NK-92 treated with Interleukin-12 subunit alpha and Interleukin-12 subunit beta, amount 100 ng/mL, for 24 hours (cell line): ENCODE data around the gene NCKIPSD.

Experiments used
- DNase-seq: peaks from one replicate; lab custom pipeline; 2025; lab: John Stamatoyannopoulos, UW

The NCKIPSD gene

DNA sequence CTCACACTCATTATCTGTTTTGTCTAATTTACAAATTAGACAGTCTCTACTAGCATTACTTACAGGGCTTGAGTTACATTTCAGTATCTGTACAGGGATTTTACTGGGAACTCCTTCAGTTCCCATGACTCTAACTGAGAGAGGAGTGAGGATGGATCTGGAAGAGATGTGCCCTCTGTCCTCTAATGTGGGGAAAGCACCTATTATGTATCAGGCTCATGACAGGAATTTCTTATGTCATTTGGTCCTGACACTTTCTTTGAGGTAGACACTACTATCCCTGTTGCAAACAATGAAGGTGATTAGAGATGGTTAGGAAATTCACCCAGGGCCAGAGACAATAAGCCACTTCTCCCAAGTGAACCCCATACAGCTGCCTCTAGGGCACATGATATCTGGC, 10.9 kb upstream of the NCKIPSD start:
- no peak for DNase-seq

DNA sequence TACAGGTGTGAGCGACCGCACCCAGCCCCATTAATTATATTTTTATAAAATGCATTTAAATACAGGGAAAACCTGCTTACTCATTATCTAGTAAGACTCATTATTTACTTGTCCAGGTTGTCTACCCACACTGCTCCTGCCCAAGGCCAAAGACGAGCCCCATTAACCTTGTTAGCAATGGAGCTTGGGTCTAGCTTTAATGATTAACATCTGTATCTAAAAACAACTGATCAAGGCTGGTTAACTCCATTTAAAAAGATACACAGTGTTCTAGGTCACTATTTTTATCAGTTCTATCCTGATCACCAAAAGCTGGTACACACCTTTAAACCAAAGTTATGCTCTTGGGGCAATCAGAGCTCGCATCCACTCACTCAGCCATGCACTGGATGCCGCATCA, 10.4 kb upstream of the NCKIPSD start:
- DNase-seq, result no peak

DNA sequence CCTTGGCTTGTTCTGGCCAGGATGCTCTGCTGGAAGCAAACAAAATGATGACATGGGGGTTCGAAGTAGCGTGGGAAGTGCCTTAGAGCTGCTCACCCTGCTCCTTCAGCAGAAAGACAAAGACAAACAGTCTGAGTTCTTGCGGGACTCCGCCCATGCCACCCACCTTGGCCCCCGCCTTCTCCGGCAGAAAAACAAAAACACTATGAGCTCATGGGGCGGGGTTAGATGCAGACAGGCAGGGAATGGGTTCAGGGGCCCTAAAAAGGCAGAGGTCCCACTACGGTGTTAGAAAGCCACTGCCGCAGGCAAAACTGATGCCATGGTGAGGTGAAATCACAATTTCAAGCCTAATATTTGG, 9.7 kb upstream of the NCKIPSD start:
- no peak for DNase-seq

DNA sequence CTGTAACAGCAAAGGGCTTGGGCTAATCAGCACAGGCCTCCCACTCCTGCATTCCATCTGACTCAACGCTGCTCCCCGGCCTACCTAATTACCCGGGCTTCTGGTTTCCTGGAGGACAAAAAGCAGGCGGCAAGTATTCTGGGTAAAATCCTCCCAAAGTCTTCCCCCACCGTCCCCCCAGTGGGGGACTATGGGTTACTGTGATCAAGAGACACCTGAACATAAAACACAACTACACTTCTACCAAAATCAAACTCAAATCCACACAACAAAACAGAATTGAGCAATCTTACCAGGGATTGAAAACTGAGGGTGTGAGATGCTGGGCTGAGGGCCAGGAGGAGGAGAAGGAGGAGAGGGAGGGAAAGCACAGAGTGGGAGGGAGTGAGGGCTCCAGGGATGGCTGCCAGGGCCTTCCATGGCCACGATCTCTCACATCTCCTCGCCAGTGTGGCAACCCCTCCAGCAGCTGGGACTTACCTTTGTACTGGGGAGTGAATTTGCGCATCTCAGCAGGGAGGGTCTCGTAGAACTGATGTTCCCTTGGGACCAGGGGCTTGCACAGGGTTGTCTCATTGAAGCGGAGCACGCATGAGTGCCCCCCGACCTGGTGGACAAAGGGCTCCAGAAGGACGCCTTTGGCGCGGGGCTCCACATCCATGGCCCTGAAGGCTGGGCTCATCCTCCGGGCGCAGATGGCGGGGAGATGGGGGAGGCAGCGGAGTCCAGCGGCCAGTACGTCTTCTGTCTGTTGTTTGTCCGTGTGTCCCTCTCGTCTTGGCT, 9.1 kb upstream of the NCKIPSD start:
- DNase-seq, result no peak

DNA sequence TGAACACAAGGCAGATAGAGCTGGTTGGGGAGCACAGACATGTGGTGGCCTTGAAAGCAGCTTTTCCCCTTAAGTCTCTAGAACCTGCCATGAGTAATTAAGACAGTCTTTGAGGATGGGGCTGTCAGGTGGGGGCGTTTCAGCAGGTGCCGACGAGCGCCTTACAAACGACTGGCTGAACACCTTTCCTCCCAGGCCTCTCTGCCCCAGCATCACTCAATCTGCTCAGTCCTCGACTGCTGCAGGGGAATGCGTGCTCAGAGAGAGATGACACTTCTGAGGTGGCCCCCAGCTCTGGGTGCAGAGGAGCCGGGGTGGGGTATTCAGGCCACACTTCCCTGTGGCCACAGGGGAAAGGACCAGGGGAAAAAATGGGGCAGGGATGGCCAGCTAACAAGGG, 8.1 kb upstream of the NCKIPSD start:
- DNase-seq, result no peak

DNA sequence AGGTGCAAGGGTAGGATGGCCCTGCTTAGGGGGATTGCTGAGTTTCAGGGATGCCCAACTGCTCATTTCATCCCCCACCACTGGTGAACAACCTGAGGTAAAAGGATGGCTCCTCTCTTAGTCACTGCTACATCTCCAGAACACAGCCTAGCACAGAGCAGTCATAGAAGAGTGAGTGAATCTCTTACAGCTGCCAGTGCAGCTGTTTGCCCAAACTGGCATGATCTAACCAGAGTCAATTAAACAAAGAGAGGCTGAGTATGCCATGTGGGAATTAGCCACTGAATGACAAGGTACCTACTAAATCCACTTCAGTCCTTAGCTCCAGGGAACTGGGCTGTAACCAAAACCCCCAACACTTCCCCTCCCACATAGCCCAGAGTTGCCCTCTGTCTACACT, 6.8 kb upstream of the NCKIPSD start:
- no peak for DNase-seq

DNA sequence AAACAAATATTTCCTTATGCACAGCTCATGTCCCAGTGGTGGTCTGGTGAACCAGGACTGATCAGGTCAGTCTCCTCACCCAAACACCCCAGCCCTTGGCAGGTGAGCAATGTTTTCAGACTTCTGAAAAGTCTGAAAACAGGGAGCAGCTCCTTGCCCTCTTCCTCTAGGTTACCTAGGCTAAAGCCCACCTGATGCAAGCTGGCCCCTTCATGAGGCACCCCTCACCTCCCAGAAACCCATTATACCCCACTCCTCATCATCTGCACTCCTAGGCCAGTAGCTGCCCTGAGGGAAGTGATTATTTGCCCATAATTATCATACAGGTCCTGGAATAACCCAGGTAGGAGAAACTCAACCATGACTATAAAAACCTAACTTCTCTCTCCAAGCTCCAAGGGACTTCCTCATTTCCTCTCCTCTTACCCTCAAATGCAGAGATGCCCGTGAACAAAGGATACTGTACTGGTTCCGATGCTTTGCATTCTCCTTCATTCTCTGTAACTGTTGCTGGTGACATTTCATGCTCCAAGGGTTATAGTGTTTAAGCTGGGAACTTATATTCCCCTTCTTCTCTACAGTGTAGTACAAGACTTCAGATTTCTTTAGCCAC, 5.2 kb upstream of the NCKIPSD start:
- DNase-seq, result no peak

DNA sequence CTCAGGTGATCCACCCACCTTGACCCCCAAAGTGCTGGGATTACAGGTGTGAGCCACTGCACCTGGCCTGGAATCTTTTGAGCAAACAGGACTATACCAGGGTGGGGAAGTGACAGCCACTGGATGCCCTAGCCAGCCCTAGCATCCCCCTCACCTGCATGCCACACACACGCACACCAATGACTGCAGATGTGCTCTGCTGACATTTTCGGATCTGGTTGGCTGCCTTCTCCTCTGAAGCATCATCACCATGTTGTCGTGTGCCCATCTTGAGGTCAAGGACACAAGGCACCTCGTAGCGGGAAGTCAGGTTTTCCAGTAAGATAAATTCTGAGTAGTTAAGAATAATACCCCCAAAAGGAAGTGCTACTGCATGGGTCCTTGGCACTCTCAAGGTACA, 3.7 kb upstream of the NCKIPSD start:
- no peak for DNase-seq

DNA sequence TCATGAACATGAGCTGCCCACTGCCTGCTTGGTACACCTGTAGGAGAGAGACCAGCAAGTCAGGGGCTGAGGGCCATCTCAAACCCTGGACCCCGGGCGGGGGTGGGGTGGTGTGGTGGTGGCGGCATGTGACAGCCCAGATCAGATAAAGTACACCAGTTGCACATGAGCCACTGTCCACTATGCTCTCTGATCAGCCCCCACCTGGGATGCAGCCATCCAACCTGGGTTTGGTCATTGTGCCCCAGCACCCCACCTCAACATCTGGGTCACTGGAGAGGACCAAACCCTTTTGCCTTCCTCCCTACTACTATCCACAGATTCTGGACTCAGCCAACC, 3.0 kb upstream of the NCKIPSD start:
- DNase-seq, result no peak

DNA sequence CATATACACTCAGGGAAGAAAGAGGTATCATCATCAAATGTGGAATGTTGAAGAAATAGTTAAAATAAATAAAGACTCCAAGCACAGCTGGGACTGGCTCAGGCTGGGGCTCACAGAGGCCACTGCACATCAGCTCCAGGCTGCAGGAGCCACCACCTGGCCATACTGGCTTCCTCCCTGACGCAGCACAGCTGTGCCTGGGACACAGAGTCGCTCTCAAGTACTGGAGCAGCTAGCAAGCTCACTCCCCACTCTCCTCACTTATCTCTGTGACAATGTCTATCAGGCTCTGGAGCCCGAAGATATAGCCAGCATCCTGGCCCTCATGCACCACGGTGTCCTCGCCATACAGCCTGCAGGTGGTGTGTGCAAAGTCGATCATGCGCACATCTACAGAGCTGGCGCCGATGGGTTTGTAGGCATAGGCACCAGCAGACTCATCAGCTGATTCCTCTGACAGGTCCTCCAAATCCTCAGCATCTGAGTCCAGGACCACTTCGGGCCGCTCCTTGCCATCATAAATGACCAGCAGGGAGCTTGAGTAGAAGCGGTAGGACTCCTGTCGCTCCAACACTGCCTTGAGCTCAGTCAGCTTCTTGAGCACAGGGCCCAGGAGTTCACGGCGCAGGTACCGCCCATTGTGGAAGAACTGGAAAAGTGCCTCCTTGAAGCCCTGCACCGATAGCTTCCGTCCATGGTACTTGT, 2.5 kb upstream of the NCKIPSD start:
- DNase-seq, result no peak

DNA sequence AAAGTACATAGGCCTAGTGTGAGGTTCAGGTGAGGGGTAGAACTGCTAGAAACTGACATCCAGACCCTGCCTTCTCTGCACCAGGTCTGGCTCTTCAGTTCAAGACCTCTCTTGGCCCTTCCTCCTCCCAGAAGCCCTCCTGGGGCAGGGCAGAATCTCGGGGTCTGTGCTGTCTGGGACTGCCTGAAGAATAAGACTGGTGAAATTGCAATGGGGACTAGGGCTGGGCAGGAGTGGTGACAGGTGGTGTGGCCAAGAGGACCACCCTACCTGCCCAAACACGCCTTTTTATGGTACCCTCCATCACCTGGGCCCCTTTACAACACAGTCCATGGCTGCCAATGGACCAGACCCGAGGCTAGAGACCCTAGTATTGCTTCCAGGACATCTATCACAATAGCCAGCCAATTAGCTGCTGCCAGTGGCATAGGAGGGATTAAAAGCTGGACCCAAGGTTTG, 1.5 kb upstream of the NCKIPSD start:
- DNase-seq, result no peak

DNA sequence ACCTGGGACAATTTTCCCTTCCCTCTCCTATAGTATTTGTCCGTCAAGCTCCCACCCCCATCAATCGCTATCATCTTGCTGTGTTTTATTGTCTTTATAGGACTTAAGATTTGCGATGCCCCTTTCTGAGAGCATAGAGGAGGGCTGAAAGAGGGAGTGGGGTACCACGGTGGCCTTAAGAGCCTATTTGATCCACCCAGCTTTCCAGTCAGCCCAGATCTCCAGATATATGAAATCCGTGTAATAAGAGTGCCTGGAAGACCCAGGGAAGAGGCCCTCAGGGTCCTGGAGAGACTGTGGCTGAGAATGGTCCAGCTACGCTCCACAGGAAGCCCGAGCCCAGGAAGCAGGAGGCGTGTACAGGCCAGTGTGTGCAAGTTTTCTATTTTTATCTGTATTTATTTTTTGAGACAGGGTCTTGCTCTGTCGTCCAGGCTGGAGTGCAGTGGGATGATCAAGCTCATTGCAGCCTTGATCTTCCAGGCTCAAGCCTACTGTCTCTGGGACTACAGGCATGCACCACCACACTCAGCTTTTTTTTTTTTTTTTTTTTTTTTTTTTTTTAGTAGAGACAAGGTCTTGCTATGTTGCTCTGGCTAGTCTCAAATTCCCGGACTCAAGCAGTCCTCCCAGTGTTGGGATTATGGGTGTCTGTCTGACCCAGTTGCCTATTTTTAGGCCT, 964 bp upstream of the NCKIPSD start:
- DNase-seq, result no peak

DNA sequence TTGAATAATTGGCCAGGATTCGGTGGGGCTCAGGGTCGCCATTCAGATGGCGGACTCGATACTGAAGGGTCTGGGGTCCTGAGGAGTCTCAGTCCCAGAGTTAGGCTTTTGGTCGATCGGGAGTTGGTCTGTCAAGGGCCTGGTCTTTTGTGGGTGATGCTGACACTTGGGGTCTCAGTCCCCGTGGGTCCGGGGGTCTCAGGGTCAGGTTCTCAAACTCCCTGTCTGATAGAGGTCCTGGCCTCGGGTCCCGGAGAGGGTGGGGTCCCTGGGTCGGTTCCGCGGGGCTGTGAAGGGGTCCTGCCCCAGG, 467 bp downstream of the NCKIPSD start:
- no peak for DNase-seq

DNA sequence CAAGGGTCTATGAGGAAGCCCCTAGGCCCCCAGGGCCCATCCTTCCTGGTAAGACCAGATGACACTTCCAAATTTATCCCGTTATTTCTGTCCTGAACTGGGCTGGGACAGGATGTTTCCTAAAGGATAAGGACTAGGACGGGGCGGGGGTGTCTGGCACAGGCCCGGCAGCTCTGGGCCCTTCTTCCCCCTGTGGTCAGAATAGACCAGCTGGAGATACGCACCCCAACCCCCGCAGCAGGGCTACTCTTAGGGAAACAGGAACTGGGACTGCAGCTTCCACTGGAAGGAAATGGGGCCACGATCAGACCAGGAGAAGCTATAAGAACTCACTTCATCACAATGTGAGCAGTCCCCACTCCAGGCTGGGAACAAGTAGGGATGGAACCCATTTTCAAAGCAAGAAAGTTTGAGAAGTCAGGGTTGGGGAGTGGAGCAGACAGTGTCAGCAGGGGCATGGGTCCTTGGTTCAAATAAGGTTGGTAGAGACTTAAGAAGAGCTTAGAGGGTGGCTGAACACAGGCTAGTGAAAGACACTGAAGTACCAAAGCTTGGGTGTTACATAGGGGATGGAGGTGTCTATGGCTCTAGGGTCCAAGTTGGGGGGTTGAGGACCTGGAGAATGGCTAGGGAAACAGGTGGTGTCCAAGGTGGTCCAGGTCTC, 1.1 kb downstream of the NCKIPSD start:
- no peak for DNase-seq

DNA sequence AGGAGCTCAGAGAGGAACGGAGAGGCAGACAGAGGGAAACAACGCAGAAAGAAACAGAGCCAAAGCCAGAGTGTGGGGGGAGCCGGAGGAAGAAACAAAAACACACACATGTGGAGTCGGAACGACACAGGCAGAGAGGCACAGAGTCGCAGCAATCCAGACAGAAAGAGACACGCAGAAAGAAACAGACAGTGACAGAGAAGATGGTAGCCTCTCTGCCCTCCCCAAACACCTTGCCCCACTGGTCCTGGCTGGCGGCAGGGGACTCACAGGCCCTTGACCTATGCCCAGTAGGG, 1.7 kb downstream of the NCKIPSD start:
- no peak for DNase-seq

DNA sequence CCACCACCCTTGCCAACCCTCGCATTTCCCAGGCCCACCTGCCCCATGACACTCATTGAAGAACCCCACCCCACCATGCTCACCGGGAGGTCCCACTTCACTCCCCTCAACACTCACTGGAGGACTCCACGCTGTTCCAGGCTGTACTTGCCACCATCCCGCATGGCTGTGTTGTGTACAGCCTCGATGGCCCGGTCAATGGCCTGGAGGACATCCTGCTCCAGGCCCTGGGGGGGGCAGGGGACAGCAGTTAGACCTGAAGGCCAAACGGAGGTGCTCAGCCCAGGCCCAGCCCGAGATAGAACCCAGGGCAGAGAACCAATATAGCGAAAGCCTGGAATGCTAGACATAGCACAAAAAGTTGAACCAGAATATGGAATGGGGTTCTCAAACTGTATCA, 2.9 kb downstream of the NCKIPSD start:
- no peak for DNase-seq

DNA sequence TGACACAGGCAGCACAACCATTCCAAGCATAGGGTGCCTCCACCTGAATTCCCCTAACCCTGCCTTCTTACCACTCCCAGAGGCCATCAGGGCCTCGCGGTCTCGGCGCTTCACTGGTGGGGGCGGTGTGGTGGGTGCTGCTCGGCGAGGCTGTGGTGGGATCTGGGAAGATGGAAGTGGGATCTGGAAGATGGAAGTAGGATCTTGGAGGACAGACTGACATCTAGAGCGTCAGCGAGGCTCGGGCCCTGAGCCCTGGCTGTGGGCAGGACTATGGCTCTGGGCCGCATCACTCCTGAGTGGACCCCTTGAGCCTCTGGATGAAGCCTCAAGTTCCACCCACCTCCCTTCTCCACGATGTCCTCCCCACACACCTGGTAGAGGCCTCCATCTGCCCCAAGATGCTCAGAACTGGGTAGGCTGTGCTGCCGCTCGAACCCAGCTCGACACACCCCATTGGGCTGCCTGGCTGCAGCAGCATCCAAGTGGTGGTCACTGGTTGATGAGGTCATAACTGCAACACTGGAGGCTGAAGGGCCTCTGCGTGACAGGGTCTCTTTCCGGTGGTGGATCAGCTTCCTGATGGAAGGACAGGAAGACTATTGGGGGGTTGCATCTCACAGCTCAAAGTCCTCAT, 3.6 kb downstream of the NCKIPSD start:
- no peak for DNase-seq

DNA sequence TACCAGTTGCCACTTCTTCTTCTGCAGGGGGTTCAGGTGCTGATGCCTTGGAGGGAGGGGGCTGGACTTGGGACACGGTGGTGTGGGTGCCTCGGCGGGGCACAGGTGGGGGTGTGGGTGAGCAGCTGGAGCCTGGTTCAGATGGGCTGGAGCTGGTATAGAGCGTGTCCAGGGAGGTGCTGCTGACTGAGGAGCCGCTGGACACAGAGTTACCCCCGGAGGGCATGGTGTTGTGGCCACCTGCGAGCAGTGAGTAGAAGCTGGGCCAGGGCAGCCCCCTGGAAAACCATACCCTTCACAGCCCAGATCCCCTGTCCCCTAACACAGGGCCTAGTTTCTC, 4.2 kb downstream of the NCKIPSD start:
- DNase-seq, result no peak

DNA sequence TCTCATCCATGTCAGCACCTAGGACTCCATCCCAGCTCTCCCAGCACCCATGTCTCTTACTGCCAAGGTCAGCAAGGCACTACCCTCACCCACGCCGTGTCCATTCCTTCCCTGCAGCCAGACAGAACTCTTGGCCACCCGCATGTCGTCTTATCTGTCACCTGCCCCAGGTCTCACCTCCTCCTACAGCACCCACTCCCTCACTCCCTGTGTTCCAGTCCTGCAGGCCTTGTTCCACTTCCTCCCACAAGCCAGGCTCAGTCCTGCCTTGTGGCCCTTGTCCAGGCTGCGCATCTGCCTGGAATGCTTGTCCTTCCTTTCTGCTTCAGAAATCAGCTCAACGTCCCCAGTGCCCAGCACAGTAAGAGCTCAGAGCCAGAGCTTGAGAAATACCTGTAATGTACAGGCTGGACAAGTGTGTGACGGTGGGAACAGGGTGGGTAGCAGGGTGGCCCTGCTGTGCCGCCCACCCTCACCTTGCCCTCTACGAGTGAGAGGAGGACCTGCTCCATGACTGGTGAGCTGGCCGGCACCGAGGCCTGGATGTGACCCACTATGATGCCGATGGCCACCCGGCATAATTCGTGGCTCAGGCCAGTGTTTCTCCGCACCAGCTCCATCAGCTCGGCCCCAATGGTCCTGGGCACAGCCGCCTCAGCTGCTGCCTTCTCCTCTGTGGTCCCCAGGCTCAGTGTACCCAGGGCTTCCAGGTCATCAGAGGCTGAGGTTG, 4.7 kb downstream of the NCKIPSD start:
- no peak for DNase-seq

DNA sequence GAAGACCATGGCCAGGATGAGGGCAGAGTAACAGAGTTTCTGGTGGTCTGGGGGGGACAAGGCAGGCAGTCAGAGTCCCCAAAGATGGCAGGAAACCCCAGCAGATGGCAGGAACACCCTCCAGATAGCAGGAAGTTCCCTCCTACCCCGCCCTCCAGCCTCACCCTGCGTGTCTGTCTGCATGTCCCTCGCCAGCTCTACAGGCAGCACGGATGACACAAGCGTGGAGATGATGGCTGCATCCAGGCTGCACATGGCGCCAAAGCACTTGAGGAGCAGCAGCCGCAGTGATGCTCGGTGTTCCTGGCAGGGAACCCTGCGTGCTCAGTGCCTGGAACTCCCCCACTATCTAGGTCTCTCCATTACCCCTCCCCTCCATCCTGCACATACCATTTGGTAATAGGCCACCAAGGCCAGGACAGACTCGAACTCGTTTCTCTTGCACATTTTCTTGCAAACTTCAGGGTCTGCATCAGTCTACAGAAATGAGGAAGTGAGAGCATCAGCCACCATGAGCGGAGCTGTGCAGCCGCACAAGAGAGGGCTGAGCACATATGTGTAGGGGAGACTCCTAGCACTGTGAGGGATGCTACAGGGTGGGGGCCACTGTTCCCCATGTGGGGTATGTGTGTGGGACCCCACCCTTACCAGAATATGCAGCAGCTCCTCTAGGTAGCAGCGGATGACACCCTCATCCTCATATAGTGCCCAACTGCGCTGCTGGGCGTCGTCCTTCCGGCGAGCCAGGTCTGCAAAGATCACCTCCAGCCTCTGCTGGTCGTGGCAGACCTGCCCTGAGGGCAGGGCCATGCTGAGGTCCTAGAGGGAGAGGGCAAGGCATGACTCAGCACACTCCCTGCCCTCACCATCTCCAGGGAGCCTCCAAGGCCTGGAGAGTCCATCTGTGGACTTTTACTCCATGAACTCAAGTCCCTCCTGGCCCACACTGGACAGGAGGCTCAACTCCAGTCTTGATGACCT, 6.0 kb downstream of the NCKIPSD start:
- DNase-seq, result no peak
